Measurements from ENCODE around the gene CCDC59.

Gene CCDC59

GRCh38 chr12:82326905-82327503 lies 31.2 kb downstream of the CCDC59 start:
- H4K20me1 ChIP-seq, result no peaks in the 10 kb centered on the region

GRCh38 chr12:82325540-82326336 lies 32.4 kb downstream of the CCDC59 start:
- H3K9me3 ChIP-seq, result no peaks in the 10 kb centered on the region
- no peak overlapping the region for H3K4me3 ChIP-seq
- H3K4me2 ChIP-seq, result no peak overlapping the region
- H3K4me1 ChIP-seq, result no peaks in the 10 kb centered on the region
- no peaks in the 10 kb centered on the region for H4K20me1 ChIP-seq
- H3K27me3 ChIP-seq, result no peaks in the 10 kb centered on the region
- no peaks in the 10 kb centered on the region for H3K36me3 ChIP-seq
- no peak overlapping the region for H3K9ac ChIP-seq
- TF ChIP-seq Cebpa-rat (IDR thresholded peaks at IDR 0.05), result no peak
- H3K27ac ChIP-seq, result no peak overlapping the region

More at GRCh38 chr12:82326905-82327503, 31.2 kb downstream of the CCDC59 start:
- H3K9me3 ChIP-seq, result no peaks in the 10 kb centered on the region
- no peak overlapping the region for H3K4me2 ChIP-seq
- H3K4me3 ChIP-seq, result no peak overlapping the region
- no peak overlapping the region for H3K27ac ChIP-seq
- no peaks in the 10 kb centered on the region for H3K27me3 ChIP-seq
- no peaks in the 10 kb centered on the region for H3K4me1 ChIP-seq
- TF ChIP-seq Cebpa-rat (IDR thresholded peaks at IDR 0.05), result no peak
- no peak overlapping the region for H3K9ac ChIP-seq
- no peaks in the 10 kb centered on the region for H3K36me3 ChIP-seq

- Histone ChIP-seq H3K9ac (no peak overlapping the region), H3K4me2 (no peak overlapping the region), H4K20me1 (no peaks in the 10 kb centered on the region), H3K4me3 (no peak overlapping the region), H3K27me3 (no peaks in the 10 kb centered on the region), H3K36me3 (no peaks in the 10 kb centered on the region), H3K9me3 (no peaks in the 10 kb centered on the region), H3K27ac (no peak overlapping the region), H3K4me1 (no peaks in the 10 kb centered on the region)
- no peak for TF ChIP-seq Cebpa-rat (IDR thresholded peaks at IDR 0.05)
These were observed 38.9 kb downstream of the CCDC59 start for GRCh38 chr12:82319276-82319675.

GRCh38 chr12:82314406-82314892 lies 43.7 kb downstream of the CCDC59 start:
- no peak for TF ChIP-seq Cebpa-rat (IDR thresholded peaks at IDR 0.05)
- no peaks in the 10 kb centered on the region for H3K4me1 ChIP-seq
- H3K4me2 ChIP-seq, result no peak overlapping the region
- no peak overlapping the region for H3K4me3 ChIP-seq
- no peaks in the 10 kb centered on the region for H3K27me3 ChIP-seq
- no peaks in the 10 kb centered on the region for H3K9me3 ChIP-seq
- no peak overlapping the region for H3K27ac ChIP-seq
- H3K9ac ChIP-seq, result no peak overlapping the region
- H4K20me1 ChIP-seq, result no peaks in the 10 kb centered on the region
- H3K36me3 ChIP-seq, result no peaks in the 10 kb centered on the region
